NCI-H82 treated with DMSO at 0.1 percent for 48 hours (cell line): ENCODE results near the gene PIP5KL1.

Experiments used
- DNase-seq: peaks from one replicate; lab custom pipeline; 2025; ENCODE audit not compliant: unreplicated experiment; lab: John Stamatoyannopoulos, UW

The PIP5KL1 gene

GRCh38 chr9:127916720-127917581 is 13.6 kb downstream of the PIP5KL1 start, which contains the start of gene ST6GALNAC4:
Gene ST6GALNAC4, minus strand, starts transcription at chr9:127917041. Its CDS starts 622 bp downstream, at chr9:127916419.
- DNase-seq: peak; percentile 69

- no peak for DNase-seq
Observed at GRCh38 chr9:127915801-127916719, 14.5 kb downstream of the PIP5KL1 start.

GRCh38 chr9:127915325-127915752 is 15.2 kb downstream of the PIP5KL1 start:
- no peak for DNase-seq

- no peak for DNase-seq
Observed at GRCh38 chr9:127913682-127914081, 16.9 kb downstream of the PIP5KL1 start.

- no peak for DNase-seq
Observed at GRCh38 chr9:127912882-127913281, 17.7 kb downstream of the PIP5KL1 start.

- DNase-seq: no peak
Observed at GRCh38 chr9:127912296-127912695, 18.3 kb downstream of the PIP5KL1 start.

- no peak for DNase-seq
Observed at GRCh38 chr9:127910613-127911205, 19.9 kb downstream of the PIP5KL1 start.

GRCh38 chr9:127909839-127910273 is 20.7 kb downstream of the PIP5KL1 start:
- no peak for DNase-seq

GRCh38 chr9:127908660-127908926 is 22.0 kb downstream of the PIP5KL1 start:
- DNase-seq: no peak

GRCh38 chr9:127907867-127908659 is 22.5 kb downstream of the PIP5KL1 start:
- no peak for DNase-seq

- no peak for DNase-seq
Observed at GRCh38 chr9:127905788-127906191, 24.8 kb downstream of the PIP5KL1 start.

- no peak for DNase-seq
Observed at GRCh38 chr9:127905004-127905728, 25.4 kb downstream of the PIP5KL1 start.

- no peak for DNase-seq
Observed at GRCh38 chr9:127904561-127905003, 26.0 kb downstream of the PIP5KL1 start.

- DNase-seq: no peak
Observed at GRCh38 chr9:127903557-127904475, 26.8 kb downstream of the PIP5KL1 start.

- DNase-seq: peak; percentile 22
Observed at GRCh38 chr9:127899128-127899943, 31.2 kb downstream of the PIP5KL1 start, which contains the start of gene ST6GALNAC6. Gene ST6GALNAC6, minus strand, starts transcription at chr9:127899603. Its CDS starts 1,622 bp downstream, at chr9:127897981.

- no peak for DNase-seq
Observed at GRCh38 chr9:127898433-127899127, 32.0 kb downstream of the PIP5KL1 start.

- DNase-seq: peak; percentile 49
Observed at GRCh38 chr9:127897193-127897692, 33.3 kb downstream of the PIP5KL1 start.
